WTC11 (cell line): ENCODE results near the gene TMEM202. TPM values are rescaled to one million over a fixed set of nuclear protein-coding genes. Genes with fewer than 3 reads are reported as not detected.

Experiments used
- ATAC-seq: fragments of 200-7000 bp; cut with Tn5 transposase; 2 replicates; pipeline ENCODE4 v1.10.0; 2021; ENCODE audit warnings: mild to moderate bottlenecking, moderate library complexity
- CTCF ChIA-PET: fragments of 300-600 bp; sonication (Branson Sonifier 250); formaldehyde crosslinking; loops from one replicate; lab custom pipeline; 2021; ENCODE audit warnings: antibody characterized with exemption; lab: Charles Lee
- POLR2A ChIA-PET: fragments of 350-600 bp; sonication (Branson Sonifier 250); formaldehyde crosslinking; loops from one replicate; lab custom pipeline; 2021; ENCODE audit warnings: antibody characterized with exemption; lab: Charles Lee
- DNase-seq: peaks from one replicate; pipeline ENCODE4 v3.0.0; 2021; ENCODE audit warnings: low spot score
- H3K27ac Mint-ChIP-seq: 2 replicates; pipeline ENCODE4 v1.8.0; 2021; ENCODE audit warnings: mixed read lengths
- H3K27me3 Mint-ChIP-seq: 2 replicates; pipeline ENCODE4 v1.8.0; 2021; ENCODE audit warnings: low read depth, mild to moderate bottlenecking, moderate library complexity, mixed read lengths
- H3K36me3 Mint-ChIP-seq: 2 replicates; pipeline ENCODE4 v1.8.0; 2021; ENCODE audit warnings: mixed read lengths
- H3K4me1 Mint-ChIP-seq: 2 replicates; pipeline ENCODE4 v1.8.0; 2022; ENCODE audit warnings: mixed read lengths
- H3K4me3 Mint-ChIP-seq: 2 replicates; pipeline ENCODE4 v1.8.0; 2021; ENCODE audit warnings: mild to moderate bottlenecking, moderate library complexity, mixed read lengths
- H3K9me3 Mint-ChIP-seq: 2 replicates; pipeline ENCODE4 v1.8.0; 2021; ENCODE audit warnings: mixed read lengths
- ELF4 ChIP-seq: sonication (generic); formaldehyde crosslinking; IDR thresholded peaks from 2 replicates; pipeline ENCODE4 v1.8.1; 2022; ENCODE audit warnings: low read depth, mild to moderate bottlenecking, moderate library complexity, missing genetic modification reagents
- ESRRA ChIP-seq: sonication (generic); formaldehyde crosslinking; IDR thresholded peaks from 2 replicates; pipeline ENCODE4 v1.8.1; 2022; ENCODE audit warnings: mild to moderate bottlenecking, missing genetic modification reagents, borderline replicate concordance
- FOXJ3 ChIP-seq: sonication (generic); formaldehyde crosslinking; IDR thresholded peaks from 2 replicates; pipeline ENCODE4 v1.9.0; 2021; ENCODE audit warnings: missing genetic modification reagents, mild to moderate bottlenecking, borderline replicate concordance
- MXD4 ChIP-seq: fragments of 250-450 bp; sonication (Bioruptor Pico); IDR thresholded peaks from 2 replicates; pipeline ENCODE4 v1.8.0; 2021; ENCODE audit warnings: mild to moderate bottlenecking, moderate library complexity, borderline replicate concordance
- RORB ChIP-seq: fragments of 250-450 bp; sonication (Bioruptor Pico); IDR thresholded peaks from 2 replicates; pipeline ENCODE4 v1.9.0; 2021; ENCODE audit warnings: mild to moderate bottlenecking
- ZBTB21 ChIP-seq: sonication (generic); formaldehyde crosslinking; IDR thresholded peaks from 2 replicates; pipeline ENCODE4 v1.8.1; 2023; ENCODE audit warnings: mild to moderate bottlenecking, missing genetic modification reagents, borderline replicate concordance
- ZNF263 ChIP-seq: sonication (generic); formaldehyde crosslinking; IDR thresholded peaks from 2 replicates; pipeline ENCODE4 v1.8.1; 2022; ENCODE audit warnings: low read depth, mild to moderate bottlenecking, moderate library complexity, missing genetic modification reagents
- total RNA-seq: library from RNA; stranded (reverse); gene quantifications from 3 replicates; pipeline ENCODE4 v1.2.3, GENCODE V29; 2021
- TF ChIP-seq, protein P1 (sequence below): sonication (generic); formaldehyde crosslinking; IDR thresholded peaks from 2 replicates; pipeline ENCODE4 v1.8.0; 2023; ENCODE audit warnings: missing genetic modification reagents
- TF ChIP-seq, protein P2 (sequence below): fragments of 250-450 bp; sonication (Bioruptor Pico); IDR thresholded peaks from 2 replicates; pipeline ENCODE4 v1.9.0; 2021; ENCODE audit warnings: mild to moderate bottlenecking, borderline replicate concordance
- TF ChIP-seq, protein P3 (sequence below): sonication (generic); formaldehyde crosslinking; conservative IDR thresholded peaks from 2 replicates; pipeline ENCODE4 v1.8.1; 2023; ENCODE audit warnings: mild to moderate bottlenecking, low read depth, missing genetic modification reagents, moderate library complexity
- TF ChIP-seq, protein P4 (sequence below): fragments of 250-450 bp; sonication (Bioruptor Pico); IDR thresholded peaks from 2 replicates; pipeline ENCODE4 v1.9.0; 2021; ENCODE audit warnings: moderate library complexity, mild to moderate bottlenecking, inconsistent platforms, borderline replicate concordance
- TF ChIP-seq, protein P5 (sequence below): sonication (generic); formaldehyde crosslinking; IDR thresholded peaks from 2 replicates; pipeline ENCODE4 v1.8.1; 2022; ENCODE audit warnings: low read depth, missing genetic modification reagents, borderline replicate concordance
- TF ChIP-seq, protein P6 (sequence below): sonication (generic); formaldehyde crosslinking; IDR thresholded peaks from 2 replicates; pipeline ENCODE4 v1.8.0; 2023; ENCODE audit warnings: missing genetic modification reagents, mild to moderate bottlenecking, borderline replicate concordance

Gene TMEM202
- total RNA-seq, 1 experiment from 2014 or later = not detected

DNA sequence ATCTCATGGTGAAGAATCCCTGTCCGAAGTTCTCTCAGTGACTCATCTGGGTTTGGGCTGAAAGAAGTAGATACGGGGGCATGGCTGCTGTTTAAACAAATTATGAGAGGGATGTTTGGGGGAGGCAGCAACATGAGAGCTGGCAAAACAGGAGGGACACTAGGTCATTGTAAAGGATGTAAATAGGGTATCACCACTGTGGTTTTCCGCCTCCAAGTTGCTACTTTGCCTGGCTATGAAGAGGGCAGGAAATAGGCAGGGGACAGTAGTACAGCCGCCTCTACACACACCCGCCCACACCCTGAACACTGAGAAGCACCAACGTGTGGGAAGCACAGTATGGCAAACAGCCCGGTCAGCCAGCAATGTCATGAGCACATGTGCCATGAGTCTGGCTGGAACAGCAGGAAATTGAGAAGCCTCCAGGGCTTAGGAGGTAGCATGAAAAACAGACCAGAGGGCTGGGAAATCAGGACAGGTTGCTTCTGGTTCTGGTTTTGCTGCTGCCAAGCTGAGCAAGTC, 39.4 kb upstream of the TMEM202 start (continued):
- TF ChIP-seq, protein P1, sequence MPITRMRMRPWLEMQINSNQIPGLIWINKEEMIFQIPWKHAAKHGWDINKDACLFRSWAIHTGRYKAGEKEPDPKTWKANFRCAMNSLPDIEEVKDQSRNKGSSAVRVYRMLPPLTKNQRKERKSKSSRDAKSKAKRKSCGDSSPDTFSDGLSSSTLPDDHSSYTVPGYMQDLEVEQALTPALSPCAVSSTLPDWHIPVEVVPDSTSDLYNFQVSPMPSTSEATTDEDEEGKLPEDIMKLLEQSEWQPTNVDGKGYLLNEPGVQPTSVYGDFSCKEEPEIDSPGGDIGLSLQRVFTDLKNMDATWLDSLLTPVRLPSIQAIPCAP (CRISPR knock-in tag) = no peak
- TF ChIP-seq, protein P2, sequence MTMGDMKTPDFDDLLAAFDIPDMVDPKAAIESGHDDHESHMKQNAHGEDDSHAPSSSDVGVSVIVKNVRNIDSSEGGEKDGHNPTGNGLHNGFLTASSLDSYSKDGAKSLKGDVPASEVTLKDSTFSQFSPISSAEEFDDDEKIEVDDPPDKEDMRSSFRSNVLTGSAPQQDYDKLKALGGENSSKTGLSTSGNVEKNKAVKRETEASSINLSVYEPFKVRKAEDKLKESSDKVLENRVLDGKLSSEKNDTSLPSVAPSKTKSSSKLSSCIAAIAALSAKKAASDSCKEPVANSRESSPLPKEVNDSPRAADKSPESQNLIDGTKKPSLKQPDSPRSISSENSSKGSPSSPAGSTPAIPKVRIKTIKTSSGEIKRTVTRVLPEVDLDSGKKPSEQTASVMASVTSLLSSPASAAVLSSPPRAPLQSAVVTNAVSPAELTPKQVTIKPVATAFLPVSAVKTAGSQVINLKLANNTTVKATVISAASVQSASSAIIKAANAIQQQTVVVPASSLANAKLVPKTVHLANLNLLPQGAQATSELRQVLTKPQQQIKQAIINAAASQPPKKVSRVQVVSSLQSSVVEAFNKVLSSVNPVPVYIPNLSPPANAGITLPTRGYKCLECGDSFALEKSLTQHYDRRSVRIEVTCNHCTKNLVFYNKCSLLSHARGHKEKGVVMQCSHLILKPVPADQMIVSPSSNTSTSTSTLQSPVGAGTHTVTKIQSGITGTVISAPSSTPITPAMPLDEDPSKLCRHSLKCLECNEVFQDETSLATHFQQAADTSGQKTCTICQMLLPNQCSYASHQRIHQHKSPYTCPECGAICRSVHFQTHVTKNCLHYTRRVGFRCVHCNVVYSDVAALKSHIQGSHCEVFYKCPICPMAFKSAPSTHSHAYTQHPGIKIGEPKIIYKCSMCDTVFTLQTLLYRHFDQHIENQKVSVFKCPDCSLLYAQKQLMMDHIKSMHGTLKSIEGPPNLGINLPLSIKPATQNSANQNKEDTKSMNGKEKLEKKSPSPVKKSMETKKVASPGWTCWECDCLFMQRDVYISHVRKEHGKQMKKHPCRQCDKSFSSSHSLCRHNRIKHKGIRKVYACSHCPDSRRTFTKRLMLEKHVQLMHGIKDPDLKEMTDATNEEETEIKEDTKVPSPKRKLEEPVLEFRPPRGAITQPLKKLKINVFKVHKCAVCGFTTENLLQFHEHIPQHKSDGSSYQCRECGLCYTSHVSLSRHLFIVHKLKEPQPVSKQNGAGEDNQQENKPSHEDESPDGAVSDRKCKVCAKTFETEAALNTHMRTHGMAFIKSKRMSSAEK (CRISPR knock-in tag) = no peak
- TF ChIP-seq ESRRA (no peak), MXD4 (CRISPR knock-in tag) (no peak), RORB (no peak), FOXJ3 (CRISPR knock-in tag) (no peak)
- TF ChIP-seq, protein P3, sequence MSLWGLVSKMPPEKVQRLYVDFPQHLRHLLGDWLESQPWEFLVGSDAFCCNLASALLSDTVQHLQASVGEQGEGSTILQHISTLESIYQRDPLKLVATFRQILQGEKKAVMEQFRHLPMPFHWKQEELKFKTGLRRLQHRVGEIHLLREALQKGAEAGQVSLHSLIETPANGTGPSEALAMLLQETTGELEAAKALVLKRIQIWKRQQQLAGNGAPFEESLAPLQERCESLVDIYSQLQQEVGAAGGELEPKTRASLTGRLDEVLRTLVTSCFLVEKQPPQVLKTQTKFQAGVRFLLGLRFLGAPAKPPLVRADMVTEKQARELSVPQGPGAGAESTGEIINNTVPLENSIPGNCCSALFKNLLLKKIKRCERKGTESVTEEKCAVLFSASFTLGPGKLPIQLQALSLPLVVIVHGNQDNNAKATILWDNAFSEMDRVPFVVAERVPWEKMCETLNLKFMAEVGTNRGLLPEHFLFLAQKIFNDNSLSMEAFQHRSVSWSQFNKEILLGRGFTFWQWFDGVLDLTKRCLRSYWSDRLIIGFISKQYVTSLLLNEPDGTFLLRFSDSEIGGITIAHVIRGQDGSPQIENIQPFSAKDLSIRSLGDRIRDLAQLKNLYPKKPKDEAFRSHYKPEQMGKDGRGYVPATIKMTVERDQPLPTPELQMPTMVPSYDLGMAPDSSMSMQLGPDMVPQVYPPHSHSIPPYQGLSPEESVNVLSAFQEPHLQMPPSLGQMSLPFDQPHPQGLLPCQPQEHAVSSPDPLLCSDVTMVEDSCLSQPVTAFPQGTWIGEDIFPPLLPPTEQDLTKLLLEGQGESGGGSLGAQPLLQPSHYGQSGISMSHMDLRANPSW = no peak
- TF ChIP-seq, protein P4, sequence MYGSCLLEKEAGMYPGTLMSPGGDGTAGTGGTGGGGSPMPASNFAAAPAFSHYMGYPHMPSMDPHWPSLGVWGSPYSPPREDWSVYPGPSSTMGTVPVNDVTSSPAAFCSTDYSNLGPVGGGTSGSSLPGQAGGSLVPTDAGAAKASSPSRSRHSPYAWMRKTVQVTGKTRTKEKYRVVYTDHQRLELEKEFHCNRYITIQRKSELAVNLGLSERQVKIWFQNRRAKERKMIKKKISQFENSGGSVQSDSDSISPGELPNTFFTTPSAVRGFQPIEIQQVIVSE (CRISPR knock-in tag) = no peak

DNA sequence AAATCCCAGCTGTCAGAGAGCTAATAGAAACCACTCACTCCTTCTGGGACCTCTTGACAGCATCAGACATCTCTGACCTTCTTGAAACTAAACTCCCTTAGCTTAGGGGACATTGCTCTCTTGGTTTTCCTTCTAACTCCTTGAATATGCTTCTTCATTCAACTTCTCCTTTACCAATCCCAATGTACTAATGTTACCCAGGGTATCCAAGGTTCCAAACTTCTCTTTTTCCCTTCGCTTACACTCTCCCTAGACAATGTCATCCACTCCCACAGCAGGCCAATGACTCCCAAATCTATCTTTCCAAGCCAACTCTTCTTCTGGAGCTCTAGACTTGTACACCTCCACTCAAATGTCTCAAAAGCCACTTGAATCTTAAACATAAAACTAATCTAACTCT, 36.9 kb upstream of the TMEM202 start:
- no peaks in the 10 kb centered on the region for H3K9me3 Mint-ChIP-seq
- no peak for DNase-seq
- no peaks in the 10 kb centered on the region for H3K4me1 Mint-ChIP-seq
- ChIA-PET POLR2A (no interaction called here), CTCF (no interaction called here)
- H3K27me3 Mint-ChIP-seq = no peaks in the 10 kb centered on the region
- no peak overlapping the region for H3K27ac Mint-ChIP-seq
- no peak for ATAC-seq
- H3K4me3 Mint-ChIP-seq = no peak overlapping the region
- H3K36me3 Mint-ChIP-seq = no peaks in the 10 kb centered on the region
- TF ChIP-seq ELF4 (no peak), ZNF263 (CRISPR knock-in tag) (no peak)

DNA sequence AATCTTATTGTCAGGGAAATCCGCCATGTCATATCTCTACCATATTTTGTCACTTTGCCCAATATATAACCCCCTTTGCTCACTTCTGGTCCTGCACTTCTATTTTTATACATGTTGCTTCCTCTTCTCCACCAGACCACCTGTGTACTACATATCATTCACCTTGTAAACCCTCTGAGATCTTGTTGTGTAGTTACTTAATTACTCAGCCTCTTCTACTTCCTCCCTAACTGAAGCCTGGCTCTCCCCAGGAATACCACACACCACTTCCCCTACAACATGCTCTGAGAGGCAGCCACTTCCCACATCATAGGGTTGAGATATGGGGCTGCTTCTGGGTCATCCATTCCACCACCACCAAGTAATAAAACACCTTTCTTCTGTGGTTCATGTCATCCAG, 32.3 kb upstream of the TMEM202 start:
- DNase-seq (no peak), ATAC-seq (no peak)
- Mint-ChIP-seq H3K4me3 (no peak overlapping the region), H3K27ac (no peak overlapping the region), H3K9me3 (no peaks in the 10 kb centered on the region), H3K36me3 (no peaks in the 10 kb centered on the region), H3K27me3 (no peaks in the 10 kb centered on the region), H3K4me1 (no peaks in the 10 kb centered on the region)
- CTCF ChIA-PET = no interaction called here
- POLR2A ChIA-PET = no interaction called here
- TF ChIP-seq, protein P5, sequence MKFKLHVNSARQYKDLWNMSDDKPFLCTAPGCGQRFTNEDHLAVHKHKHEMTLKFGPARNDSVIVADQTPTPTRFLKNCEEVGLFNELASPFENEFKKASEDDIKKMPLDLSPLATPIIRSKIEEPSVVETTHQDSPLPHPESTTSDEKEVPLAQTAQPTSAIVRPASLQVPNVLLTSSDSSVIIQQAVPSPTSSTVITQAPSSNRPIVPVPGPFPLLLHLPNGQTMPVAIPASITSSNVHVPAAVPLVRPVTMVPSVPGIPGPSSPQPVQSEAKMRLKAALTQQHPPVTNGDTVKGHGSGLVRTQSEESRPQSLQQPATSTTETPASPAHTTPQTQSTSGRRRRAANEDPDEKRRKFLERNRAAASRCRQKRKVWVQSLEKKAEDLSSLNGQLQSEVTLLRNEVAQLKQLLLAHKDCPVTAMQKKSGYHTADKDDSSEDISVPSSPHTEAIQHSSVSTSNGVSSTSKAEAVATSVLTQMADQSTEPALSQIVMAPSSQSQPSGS (CRISPR knock-in tag) = no peak
- TF ChIP-seq MXD4 (CRISPR knock-in tag) (no peak), ZBTB21 (no peak), ZNF263 (CRISPR knock-in tag) (no peak)
- TF ChIP-seq, protein P6, sequence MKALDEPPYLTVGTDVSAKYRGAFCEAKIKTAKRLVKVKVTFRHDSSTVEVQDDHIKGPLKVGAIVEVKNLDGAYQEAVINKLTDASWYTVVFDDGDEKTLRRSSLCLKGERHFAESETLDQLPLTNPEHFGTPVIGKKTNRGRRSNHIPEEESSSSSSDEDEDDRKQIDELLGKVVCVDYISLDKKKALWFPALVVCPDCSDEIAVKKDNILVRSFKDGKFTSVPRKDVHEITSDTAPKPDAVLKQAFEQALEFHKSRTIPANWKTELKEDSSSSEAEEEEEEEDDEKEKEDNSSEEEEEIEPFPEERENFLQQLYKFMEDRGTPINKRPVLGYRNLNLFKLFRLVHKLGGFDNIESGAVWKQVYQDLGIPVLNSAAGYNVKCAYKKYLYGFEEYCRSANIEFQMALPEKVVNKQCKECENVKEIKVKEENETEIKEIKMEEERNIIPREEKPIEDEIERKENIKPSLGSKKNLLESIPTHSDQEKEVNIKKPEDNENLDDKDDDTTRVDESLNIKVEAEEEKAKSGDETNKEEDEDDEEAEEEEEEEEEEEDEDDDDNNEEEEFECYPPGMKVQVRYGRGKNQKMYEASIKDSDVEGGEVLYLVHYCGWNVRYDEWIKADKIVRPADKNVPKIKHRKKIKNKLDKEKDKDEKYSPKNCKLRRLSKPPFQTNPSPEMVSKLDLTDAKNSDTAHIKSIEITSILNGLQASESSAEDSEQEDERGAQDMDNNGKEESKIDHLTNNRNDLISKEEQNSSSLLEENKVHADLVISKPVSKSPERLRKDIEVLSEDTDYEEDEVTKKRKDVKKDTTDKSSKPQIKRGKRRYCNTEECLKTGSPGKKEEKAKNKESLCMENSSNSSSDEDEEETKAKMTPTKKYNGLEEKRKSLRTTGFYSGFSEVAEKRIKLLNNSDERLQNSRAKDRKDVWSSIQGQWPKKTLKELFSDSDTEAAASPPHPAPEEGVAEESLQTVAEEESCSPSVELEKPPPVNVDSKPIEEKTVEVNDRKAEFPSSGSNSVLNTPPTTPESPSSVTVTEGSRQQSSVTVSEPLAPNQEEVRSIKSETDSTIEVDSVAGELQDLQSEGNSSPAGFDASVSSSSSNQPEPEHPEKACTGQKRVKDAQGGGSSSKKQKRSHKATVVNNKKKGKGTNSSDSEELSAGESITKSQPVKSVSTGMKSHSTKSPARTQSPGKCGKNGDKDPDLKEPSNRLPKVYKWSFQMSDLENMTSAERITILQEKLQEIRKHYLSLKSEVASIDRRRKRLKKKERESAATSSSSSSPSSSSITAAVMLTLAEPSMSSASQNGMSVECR (CRISPR knock-in tag) = no peak
- TF ChIP-seq, protein P3 = no peak
